H1 (cell line): Measurements from ENCODE around the gene CHCHD6. TPM values are rescaled to one million over a fixed set of nuclear protein-coding genes. Genes with fewer than 3 reads are reported as not detected.

Experiments
- CTCF ChIA-PET: fragments of 300-600 bp; sonication (Branson Sonifier 250); formaldehyde crosslinking; loops from one replicate; lab custom pipeline; 2021; ENCODE audit not compliant: partially characterized antibody; lab: Charles Lee
- POLR2A ChIA-PET: fragments of 300-600 bp; sonication (Branson Sonifier 250); formaldehyde crosslinking; loops from one replicate; lab custom pipeline; 2021; ENCODE audit warnings: inconsistent platforms; ENCODE audit not compliant: partially characterized antibody; lab: Charles Lee
- DNase-seq, 2 experiments: peaks; one replicate each; pipeline versions ENCODE4 v3.0.0 to v3.0.0-alpha.2; 2010 to 2022; ENCODE audit warnings: low spot score in 2 of 2, low read depth in 1 of 2, mixed read lengths in 1 of 2
- FAIRE-seq: peaks from 2 replicates; lab custom pipeline; 2011; peaks lifted over from hg19 to GRCh38; lab: Jason Lieb, UNC
- H2AFZ ChIP-seq: 2 replicates; pipeline ENCODE4 v1.8.1; 2012; ENCODE audit warnings: low read length, inconsistent platforms
- H2AK5ac ChIP-seq: 2 replicates; pipeline ENCODE4 v1.6.1; 2013; ENCODE audit warnings: low read depth, low read length
- H2BK120ac ChIP-seq: replicated peaks from 2 replicates; pipeline ENCODE3; 2013; ENCODE audit warnings: low read depth, low read length, inconsistent platforms
- H2BK12ac ChIP-seq: 2 replicates; pipeline ENCODE4 v1.6.1; 2013; ENCODE audit warnings: low read depth, low read length
- H2BK15ac ChIP-seq: 2 replicates; pipeline ENCODE4 v1.6.1; 2013; ENCODE audit warnings: low read length
- H2BK20ac ChIP-seq: 2 replicates; pipeline ENCODE4 v1.6.1; 2013; ENCODE audit warnings: low read length
- H2BK5ac ChIP-seq: 2 replicates; pipeline ENCODE4 v1.6.1; 2013; ENCODE audit warnings: low read depth, low read length
- H3K14ac ChIP-seq: 2 replicates; pipeline ENCODE4 v1.6.1; 2013; ENCODE audit warnings: inconsistent platforms; ENCODE audit not compliant: insufficient read length
- H3K18ac ChIP-seq: 2 replicates; pipeline ENCODE4 v1.6.1; 2013; ENCODE audit warnings: low read length; ENCODE audit errors: extremely low read depth
- H3K23ac ChIP-seq: 2 replicates; pipeline ENCODE4 v1.6.1; 2013; ENCODE audit warnings: inconsistent platforms; ENCODE audit not compliant: insufficient read length
- H3K23me2 ChIP-seq: 2 replicates; pipeline ENCODE4 v1.6.1; 2013; ENCODE audit warnings: low read depth, low read length
- H3K27ac ChIP-seq: 2 replicates; pipeline ENCODE4 v1.6.1; 2011; ENCODE audit warnings: low read depth, low read length, inconsistent platforms
- H3K27me3 ChIP-seq, 4 experiments: replicated peaks in 1 of 4; 1 replicate in 1 of 4; 2 replicates in 3 of 4; pipeline versions ENCODE4 v1.6.1 to v1.8.1; 2011 to 2013; ENCODE audit warnings: low read length in 3 of 4, mild to moderate bottlenecking in 3 of 4, inconsistent platforms in 2 of 4, mixed read lengths in 2 of 4, moderate library complexity in 1 of 4; ENCODE audit not compliant: control insufficient read depth in 3 of 4, insufficient read depth in 3 of 4; ENCODE audit errors: extremely low read depth in 1 of 4
- H3K36me3 ChIP-seq, 4 experiments: 2 replicates each; pipeline versions ENCODE4 v1.6.1 to v1.8.1; 2011 to 2013; ENCODE audit warnings: mild to moderate bottlenecking in 4 of 4, low read length in 3 of 4, moderate library complexity in 2 of 4, control low read depth in 1 of 4, inconsistent platforms in 1 of 4; ENCODE audit not compliant: insufficient read depth in 4 of 4, control insufficient read depth in 2 of 4
- H3K4ac ChIP-seq: replicated peaks from 2 replicates; pipeline ENCODE3; 2013; ENCODE audit warnings: low read length, low read depth, mixed read lengths, inconsistent platforms; ENCODE audit not compliant: insufficient read length
- H3K4me1 ChIP-seq, 4 experiments: replicated peaks in 1 of 4; 1 replicate in 1 of 4; 2 replicates in 3 of 4; pipeline versions ENCODE4 v1.6.1 to v1.8.1; 2011 to 2013; ENCODE audit warnings: low read length in 3 of 4, inconsistent platforms in 2 of 4, mixed read lengths in 1 of 4; ENCODE audit not compliant: insufficient read depth in 4 of 4, control insufficient read depth in 3 of 4
- H3K4me2 ChIP-seq, 2 experiments: 2 replicates each; pipeline versions ENCODE4 v1.6.1 to v1.8.1; 2011 to 2013; ENCODE audit warnings: low read depth in 2 of 2, low read length in 2 of 2, control low read depth in 1 of 2, inconsistent platforms in 1 of 2, mild to moderate bottlenecking in 1 of 2; ENCODE audit not compliant: insufficient read depth in 1 of 2
- H3K4me3 ChIP-seq, 4 experiments: fragments of 200-600, 300-600 bp in 1 of 4; sonication (generic), shearing (Covaris generic), sonication (Bioruptor Twin) in 1 of 4; 2 replicates each; pipeline versions ENCODE4 v1.5.1 to v1.8.1; 2011 to 2016; ENCODE audit warnings: low read length in 4 of 4, low read depth in 3 of 4, control low read depth in 2 of 4, inconsistent platforms in 2 of 4, mild to moderate bottlenecking in 2 of 4, mixed read lengths in 1 of 4, moderate library complexity in 1 of 4; ENCODE audit not compliant: insufficient read depth in 2 of 4; ENCODE audit errors: extremely low read depth in 1 of 4
- H3K56ac ChIP-seq: replicated peaks from 2 replicates; pipeline ENCODE3; 2013; ENCODE audit warnings: low read depth, mild to moderate bottlenecking, mixed read lengths, low read length, inconsistent platforms; ENCODE audit not compliant: insufficient read length
- H3K79me1 ChIP-seq: 2 replicates; pipeline ENCODE4 v1.6.1; 2013; ENCODE audit warnings: low read depth, low read length, control low read depth
- H3K79me2 ChIP-seq, 2 experiments: 2 replicates each; pipeline versions ENCODE4 v1.6.1 to v1.8.1; 2012 to 2013; ENCODE audit warnings: low read length in 2 of 2, mild to moderate bottlenecking in 2 of 2, inconsistent platforms in 1 of 2; ENCODE audit not compliant: insufficient read depth in 2 of 2, control insufficient read depth in 1 of 2
- H3K9ac ChIP-seq, 4 experiments: replicated peaks in 1 of 4; 1 replicate in 1 of 4; 2 replicates in 3 of 4; pipeline versions ENCODE4 v1.6.1 to v1.8.1; 2011 to 2013; ENCODE audit warnings: low read depth in 3 of 4, low read length in 3 of 4, control low read depth in 2 of 4, mild to moderate bottlenecking in 2 of 4, moderate library complexity in 2 of 4, inconsistent platforms in 1 of 4; ENCODE audit errors: extremely low read depth in 1 of 4
- H3K9me3 ChIP-seq, 2 experiments: 2 replicates each; pipeline versions ENCODE4 v1.6.1 to v1.8.1; 2012 to 2013; ENCODE audit warnings: mild to moderate bottlenecking in 2 of 2, moderate library complexity in 2 of 2, control low read depth in 1 of 2, inconsistent platforms in 1 of 2, low read depth in 1 of 2, low read length in 1 of 2, mixed read lengths in 1 of 2; ENCODE audit not compliant: insufficient read depth in 2 of 2
- H4K20me1 ChIP-seq, 2 experiments: replicated peaks in 1 of 2; 2 replicates each; pipeline versions ENCODE3 to v1.8.1; 2011 to 2013; ENCODE audit warnings: inconsistent platforms in 2 of 2, low read length in 2 of 2, mild to moderate bottlenecking in 1 of 2; ENCODE audit not compliant: insufficient read depth in 2 of 2, control insufficient read depth in 1 of 2
- H4K5ac ChIP-seq: 2 replicates; pipeline ENCODE4 v1.6.1; 2013; ENCODE audit warnings: low read length, low read depth, mixed read lengths, inconsistent platforms; ENCODE audit not compliant: insufficient read length
- H4K8ac ChIP-seq: 2 replicates; pipeline ENCODE4 v1.8.0; 2013; ENCODE audit warnings: mild to moderate bottlenecking, moderate library complexity, low read length, inconsistent platforms; ENCODE audit not compliant: insufficient read depth; ENCODE audit errors: extremely low read depth
- H4K91ac ChIP-seq: replicated peaks from 2 replicates; pipeline ENCODE3; 2013; ENCODE audit warnings: low read length, mixed read lengths, inconsistent platforms; ENCODE audit not compliant: insufficient read length
- CTCF ChIP-seq, 3 experiments: IDR thresholded peaks; 1 replicate in 2 of 3; 2 replicates in 1 of 3; pipeline versions ENCODE4 v1.5.1 to v1.6.1; 2011; ENCODE audit warnings: low read length in 3 of 3, mild to moderate bottlenecking in 3 of 3, inconsistent platforms in 2 of 3, low read depth in 1 of 3, moderate library complexity in 1 of 3; ENCODE audit not compliant: insufficient read depth in 1 of 3; ENCODE audit errors: control extremely low read depth in 1 of 3
- FOSL1 ChIP-seq: IDR thresholded peaks from 2 replicates; pipeline ENCODE4 v1.6.1; 2011; ENCODE audit warnings: mild to moderate bottlenecking, low read depth, low read length, moderate library complexity; ENCODE audit not compliant: insufficient read depth
- POLR2A ChIP-seq, 2 experiments: IDR thresholded peaks; 1 replicate in 1 of 2; 2 replicates in 1 of 2; pipeline ENCODE4 v1.6.1; 2011; ENCODE audit warnings: low read depth in 2 of 2, low read length in 2 of 2, mild to moderate bottlenecking in 2 of 2; ENCODE audit errors: control extremely low read depth in 1 of 2
- YY1 ChIP-seq: IDR thresholded peaks from 2 replicates; pipeline ENCODE4 v1.6.1; 2011; ENCODE audit warnings: low read depth, mild to moderate bottlenecking, low read length
- WGBS, 2 experiments: shearing (Covaris generic) in 1 of 2; methylation state at CpG; one replicate each; pipeline versions ENCODE4 v1.1.6 to v1.1.7; 2013 to 2015; ENCODE audit warnings: low lambda C conversion rate in 2 of 2, mixed read lengths in 2 of 2, inconsistent platforms in 1 of 2, low coverage in 1 of 2, missing lambda C conversion rate in 1 of 2; ENCODE audit not compliant: insufficient replicate concordance in 2 of 2, insufficient coverage in 1 of 2, insufficient read length in 1 of 2; ENCODE audit errors: extremely low coverage in 1 of 2, missing lambda C conversion rate in 1 of 2; 5-methylcytosine and 5-hydroxymethylcytosine counted together
- polyA plus RNA-seq, 7 experiments: library from polyadenylated mRNA; depleted of rRNA in 3 of 7; stranded (reverse) in 5 of 7; unstranded in 2 of 7; fragments of >200 nt in 5 of 7; fragments of 200-250 nt in 2 of 7; gene quantifications; 1 replicate in 5 of 7; 2 replicates in 1 of 7; 4 replicates in 1 of 7; pipeline versions ENCODE4 v1.2.1 to v1.2.3, GENCODE V29; 2011 to 2013; ENCODE audit warnings: missing spikeins in 2 of 7, mixed read lengths in 2 of 7
- total RNA-seq: library from RNA; stranded (reverse); fragmentation: NEBNext Ultra II Directional; extraction: Animal tissue kit (Norgen Biotek cat#: 25700); gene quantifications from 2 replicates; pipeline ENCODE4 v1.2.1, GENCODE V29; 2021

CHCHD6 gene
- total and polyA plus RNA-seq, 2 of the 8 experiments (the other 6 are each of a cell fraction or from before 2014, with no cell fraction given), result 32.4 to 37.6 TPM

- Histone ChIP-seq H3K4me3 (no peak overlapping the region), H3K14ac (no peak overlapping the region), H3K79me1 (peaks cover 4% of the 10 kb centered on the region), H3K79me2 (no peaks in the 10 kb centered on the region), H2BK15ac (no peak overlapping the region), H2BK5ac (no peak overlapping the region; the same call in 1 of the 2 replicates), H2BK12ac (no peak overlapping the region), H2AFZ (no peak overlapping the region), H3K23ac (no peak overlapping the region), H2AK5ac (no peak overlapping the region), H2BK120ac (no peak overlapping the region), H3K56ac (no peak overlapping the region), H4K91ac (no peak overlapping the region), H3K4me2 (no peak overlapping the region), H3K36me3 (no peaks in the 10 kb centered on the region), H4K20me1 (peaks cover 0 to 5% of the 10 kb centered on the region in 2 experiments), H3K4ac (no peak overlapping the region), H4K8ac (0 out of 2 replicates have a peak overlapping the region, but pooled peaks have one; percentile 16), H3K27me3 (no peaks in the 10 kb centered on the region), H4K5ac (no peak overlapping the region), H2BK20ac (no peak overlapping the region), H3K18ac (no peak overlapping the region), H3K4me1 (peaks cover under 1 to 11% (median 4%) of the 10 kb centered on the region in 4 experiments; a peak in 5 of 7 replicates), H3K9me3 (no peaks in the 10 kb centered on the region), H3K27ac (no peak overlapping the region), H3K9ac (no peak overlapping the region), H3K23me2 (no peaks in the 10 kb centered on the region)
- FAIRE-seq, result no peak
- DNase-seq, result no peak
- ChIA-PET CTCF (interaction anchor here (0.5 to 8.2 kb wide), 5 partner anchors 8 to 224 kb away, joined by 3 to 42 read pairs (median 4); no protein-coding TSS in a partner anchor), POLR2A (no interaction called here)
- 94% methylated on average over 18 of the region's 18 CpGs; no CpG with 5 or more reads in 1 of the 2 experiments for WGBS, 2 experiments
- no peak for TF ChIP-seq FOSL1
- no peak for TF ChIP-seq POLR2A (IDR thresholded peaks at IDR 0.05; ENCODE audit: control extremely low read depth in 1 of 2, low read depth in 2 of 2, low read length in 2 of 2)
- TF ChIP-seq YY1, result no peak
- TF ChIP-seq CTCF (IDR thresholded peaks at IDR 0.05; ENCODE audit: control extremely low read depth in 1 of 3, insufficient read depth in 1 of 3, low read depth in 1 of 3, low read length in 3 of 3), result no peak
Measured at GRCh38 chr3:126746395-126747177, 42.5 kb downstream of the CHCHD6 start.
